Stimulated activated CD4-positive, alpha-beta T cell treated with anti-CD3 and anti-CD28 coated beads, Interleukin-4, amount 100 ng/mL, for 48 hours (primary cell): ENCODE results near the gene TMEM87A.
"Not testable (repeated sequence)": the region's sequence is repeated elsewhere in the genome, so short reads cannot be mapped to it uniquely, and the experiment has no call there.

Source experiments
- DNase-seq, 2 donors: peaks; one replicate each; pipeline ENCODE4 v3.0.0-alpha.2; 2020; ENCODE audit warnings: low read depth in 2 of 2

Gene TMEM87A

DNA sequence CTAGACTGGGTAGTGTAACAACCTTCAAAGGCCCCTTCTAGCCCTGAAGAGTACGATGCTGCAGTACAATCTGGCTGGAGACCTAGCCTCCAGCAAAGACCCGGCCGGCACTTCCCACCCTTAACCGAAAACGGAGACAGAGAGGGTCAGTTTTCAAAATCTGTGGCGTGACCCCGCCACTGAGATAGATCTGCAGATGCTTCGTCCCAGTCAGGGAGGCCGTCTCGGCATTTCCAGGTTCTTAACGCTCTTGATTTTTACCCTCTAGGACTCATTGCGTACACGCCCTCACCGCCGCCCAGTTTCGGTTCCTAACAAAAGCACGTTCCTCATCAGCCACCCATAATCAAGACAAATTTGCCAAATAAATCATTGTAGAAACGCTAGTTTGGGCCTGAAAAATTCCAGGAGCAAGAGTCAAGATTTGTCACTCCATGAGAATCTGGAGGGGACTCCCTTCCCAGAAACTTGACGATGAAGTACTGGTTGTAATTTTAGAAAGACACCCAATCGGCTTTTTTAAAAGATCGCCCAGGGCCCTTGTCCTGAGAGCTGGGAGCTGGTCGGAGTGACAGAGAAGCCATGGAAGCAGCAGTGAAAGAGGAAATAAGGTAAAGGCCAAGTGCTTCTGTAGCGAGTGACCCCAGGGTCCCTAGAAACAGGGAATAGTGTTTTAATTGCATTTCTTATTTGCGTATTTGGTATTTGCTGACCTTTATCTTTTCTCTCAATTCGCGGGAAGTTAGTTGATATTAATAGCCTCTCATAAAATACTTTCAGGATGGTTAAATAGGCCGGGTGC lies 868 bp upstream of the TMEM87A start:
- DNase-seq, result peak; percentile 47 to 65

DNA sequence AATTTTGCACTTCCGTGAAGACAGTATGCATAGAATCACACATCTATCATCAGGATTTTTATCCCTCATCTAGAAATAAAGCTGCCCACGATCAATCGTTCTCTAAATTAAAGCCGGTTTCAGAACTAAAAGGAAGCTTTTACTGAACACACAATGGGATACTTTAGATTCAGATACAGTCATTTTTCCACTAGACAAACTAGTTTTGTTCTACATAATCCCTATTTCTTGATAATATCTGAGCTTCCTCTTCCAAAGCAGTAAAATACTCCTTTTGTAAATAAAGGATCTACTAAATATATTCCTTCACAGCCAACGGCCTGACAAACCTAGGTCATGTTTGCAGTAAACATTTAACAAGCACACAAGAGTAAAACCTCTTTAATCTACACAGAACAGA lies 2.2 kb downstream of the TMEM87A start:
- DNase-seq, result no peak

DNA sequence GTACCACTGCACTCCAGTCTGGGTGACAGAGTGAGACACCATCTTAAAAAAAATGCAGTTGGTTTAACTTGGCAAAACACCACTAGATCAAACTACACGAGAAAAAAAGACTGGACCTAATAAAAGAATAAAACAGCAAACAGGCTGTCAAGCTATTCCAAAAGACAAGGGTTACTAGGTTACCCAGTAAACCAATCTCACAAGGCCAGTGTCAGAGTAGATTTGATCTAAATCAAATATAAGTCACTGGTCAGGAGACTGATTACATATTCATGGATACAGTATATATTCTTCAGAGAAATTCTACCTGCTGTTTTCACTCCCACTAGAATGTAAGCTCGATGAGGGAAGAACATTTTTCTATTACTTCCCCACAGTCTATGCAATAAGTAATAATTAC lies 2.7 kb downstream of the TMEM87A start:
- no peak for DNase-seq

DNA sequence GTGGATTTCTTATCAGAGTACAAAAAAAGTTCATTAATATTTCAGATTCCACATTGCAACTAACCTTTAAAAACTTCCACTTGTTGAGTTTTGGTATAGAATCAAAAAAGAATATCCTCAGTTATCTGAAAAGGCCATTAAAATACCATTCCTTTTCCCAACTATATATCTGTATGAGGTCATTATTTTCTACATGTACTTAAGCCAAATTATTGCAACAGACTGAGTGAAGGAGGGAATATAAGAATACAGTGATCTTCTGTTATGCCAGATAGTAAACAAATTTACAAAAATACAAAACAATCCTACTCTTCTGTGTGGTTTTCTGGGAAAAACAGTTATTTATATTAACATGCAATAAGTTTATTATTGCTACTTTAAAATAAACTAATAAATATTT lies 5.9 kb downstream of the TMEM87A start:
- DNase-seq, result no peak

DNA sequence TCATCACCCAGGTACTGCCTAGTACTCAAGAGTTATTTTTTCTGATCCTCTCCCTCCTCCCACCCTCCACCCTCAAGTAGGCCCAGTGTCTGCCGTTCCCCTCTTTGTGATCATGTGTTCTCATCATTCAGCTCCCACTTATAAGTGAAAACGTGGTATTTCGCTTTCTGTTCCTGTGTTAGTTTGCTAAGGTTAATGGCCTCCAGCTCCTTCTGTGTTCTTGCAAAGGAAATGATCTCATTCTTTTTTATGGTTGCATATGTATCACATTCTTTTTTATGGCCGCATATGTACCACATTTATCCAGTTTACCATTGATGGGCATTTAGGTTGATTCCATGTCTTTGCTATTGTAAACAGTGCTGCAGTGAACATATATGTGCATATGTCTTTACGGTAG lies 8.4 kb downstream of the TMEM87A start:
- DNase-seq, result no peak

DNA sequence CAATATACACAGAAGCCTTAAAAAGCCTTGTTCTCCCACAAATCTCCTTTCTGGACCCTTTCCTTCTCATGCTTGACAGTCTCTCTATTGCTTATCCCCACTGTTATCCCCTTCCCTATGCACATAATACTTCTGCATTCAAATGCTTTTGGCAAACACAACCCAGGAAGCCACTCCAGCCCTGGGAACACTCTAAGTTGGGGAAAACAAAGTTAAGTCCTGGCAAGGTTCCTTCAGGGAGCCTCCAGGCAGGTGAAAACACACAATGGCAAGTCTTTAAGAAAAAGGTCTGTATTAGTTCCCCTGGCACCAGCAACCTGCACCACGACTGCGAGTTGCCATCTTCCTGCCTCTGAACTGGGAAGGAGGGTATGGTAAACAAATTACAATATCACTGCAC lies 19.9 kb downstream of the TMEM87A start:
- DNase-seq, result no peak

DNA sequence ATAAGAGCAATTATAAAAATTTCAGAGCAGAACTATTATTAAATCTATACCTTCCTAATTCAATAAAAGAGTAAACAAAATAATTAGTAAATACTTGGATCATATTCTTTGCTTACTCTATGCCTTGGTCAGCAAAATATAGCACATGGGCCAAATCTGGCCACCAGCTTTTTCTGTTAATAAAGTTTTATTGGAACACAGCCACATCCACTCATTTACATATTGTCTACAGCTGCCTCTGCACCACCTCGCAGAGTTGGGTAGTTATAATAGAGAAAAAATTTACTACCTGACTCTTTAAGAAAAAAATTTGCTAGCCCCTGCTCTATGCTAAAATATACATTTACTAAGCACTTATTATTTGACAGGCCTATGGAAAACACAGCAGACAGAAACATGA lies 32.4 kb downstream of the TMEM87A start:
- no peak for DNase-seq

DNA sequence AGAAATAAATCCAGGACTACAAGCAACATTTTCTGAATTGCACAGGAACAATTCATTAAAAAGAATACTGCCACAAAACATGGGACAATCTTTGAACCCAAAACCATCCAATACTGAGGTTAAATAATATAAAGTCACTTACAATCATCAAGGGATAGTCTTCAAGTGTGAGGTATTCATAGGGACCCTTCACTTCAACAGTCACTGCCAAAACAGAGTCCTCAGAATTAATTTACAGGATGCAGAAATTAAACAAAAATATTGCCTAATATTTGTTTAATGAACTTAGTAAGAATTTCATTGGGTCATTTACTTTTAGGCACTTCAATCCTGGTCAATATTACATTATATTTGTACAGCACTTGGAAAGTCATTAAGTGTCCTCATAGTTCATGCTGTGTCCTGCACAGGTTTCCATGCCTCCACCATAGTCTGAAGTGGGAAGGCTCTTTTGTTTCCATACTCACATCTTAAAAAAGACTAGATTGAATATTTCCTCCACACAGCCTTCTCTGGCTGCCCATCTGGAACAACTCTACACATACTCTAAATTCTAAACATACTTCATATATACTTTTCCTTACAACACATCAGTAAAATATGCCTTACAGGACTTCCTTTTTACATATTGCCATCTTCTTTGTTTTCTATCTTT lies 33.6 kb downstream of the TMEM87A start:
- no peak for DNase-seq

DNA sequence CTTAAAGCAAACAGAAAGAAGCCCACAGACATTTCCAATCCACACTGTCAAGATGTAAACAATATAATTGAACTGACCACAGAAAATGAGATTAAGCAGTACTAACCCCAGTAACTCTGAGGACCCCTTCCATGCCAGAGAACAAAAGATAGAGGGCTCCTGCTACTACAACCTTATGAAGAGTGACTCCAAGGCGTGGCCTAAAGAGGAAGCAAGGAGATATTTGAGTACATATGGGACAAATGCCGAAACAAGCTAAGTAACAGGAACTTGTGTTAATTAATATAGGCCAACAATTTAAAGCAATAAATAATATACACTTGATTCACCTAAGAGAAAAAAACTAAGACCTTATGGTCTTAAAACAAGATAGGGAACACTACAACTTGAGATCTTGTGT lies 40.1 kb downstream of the TMEM87A start:
- no peak for DNase-seq

DNA sequence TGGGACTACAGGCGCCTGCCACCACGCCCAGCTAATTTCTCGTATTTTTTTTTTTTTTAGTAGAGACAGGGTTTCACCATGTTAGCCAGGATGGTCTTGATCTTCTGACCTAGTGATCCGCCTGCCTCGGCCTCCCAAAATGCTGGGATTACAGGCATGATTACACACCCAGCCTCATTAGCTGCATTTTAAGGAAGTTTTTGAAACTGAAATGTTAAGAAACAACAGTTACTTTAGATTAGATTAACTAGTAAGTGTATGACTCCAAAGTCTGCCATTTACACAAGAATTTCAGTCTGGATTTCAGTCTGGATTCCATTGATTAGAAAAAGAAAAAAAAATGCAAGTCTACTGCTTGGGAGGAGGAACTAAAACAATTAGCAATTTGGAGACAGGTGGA lies 40.6 kb downstream of the TMEM87A start:
- no peak for DNase-seq

DNA sequence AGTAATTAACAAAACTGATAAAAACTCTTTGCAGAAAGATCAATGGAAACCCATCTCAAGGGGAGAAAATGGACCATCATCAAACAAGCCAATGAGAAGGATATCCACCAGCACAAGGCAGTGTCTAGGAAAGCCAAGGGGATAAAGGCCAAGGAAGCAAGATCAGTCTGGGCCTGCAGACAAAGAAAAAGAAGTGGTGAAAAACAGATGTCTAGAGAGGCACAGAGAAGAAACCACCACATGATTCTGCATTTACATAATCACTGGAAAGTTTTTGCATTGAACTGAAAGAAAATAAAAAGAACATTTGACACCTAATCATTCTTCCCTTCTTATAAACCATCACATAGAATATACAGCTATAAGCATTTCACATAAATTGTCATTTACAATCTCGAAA lies 42.1 kb downstream of the TMEM87A start:
- no peak for DNase-seq

DNA sequence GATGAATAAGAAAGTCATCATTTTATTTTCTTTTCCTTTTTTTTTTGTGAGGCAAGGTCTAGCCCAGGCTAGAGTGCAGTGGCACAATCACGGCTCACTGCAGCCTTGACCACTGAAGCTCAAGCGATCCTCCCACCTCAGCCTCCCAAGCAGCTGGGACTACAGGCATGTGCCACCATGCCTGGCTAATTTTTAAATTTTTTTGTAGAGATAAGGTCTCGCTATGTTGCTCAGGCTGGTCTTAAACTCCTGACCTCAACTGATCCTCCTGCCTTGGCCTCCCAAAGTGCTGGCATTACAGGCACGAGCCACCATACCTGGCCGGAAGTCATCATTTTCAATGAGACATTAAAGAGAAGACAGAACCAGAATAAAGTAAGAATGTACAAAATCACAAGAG lies 44.3 kb downstream of the TMEM87A start:
- DNase-seq, result not testable (repeated sequence)

DNA sequence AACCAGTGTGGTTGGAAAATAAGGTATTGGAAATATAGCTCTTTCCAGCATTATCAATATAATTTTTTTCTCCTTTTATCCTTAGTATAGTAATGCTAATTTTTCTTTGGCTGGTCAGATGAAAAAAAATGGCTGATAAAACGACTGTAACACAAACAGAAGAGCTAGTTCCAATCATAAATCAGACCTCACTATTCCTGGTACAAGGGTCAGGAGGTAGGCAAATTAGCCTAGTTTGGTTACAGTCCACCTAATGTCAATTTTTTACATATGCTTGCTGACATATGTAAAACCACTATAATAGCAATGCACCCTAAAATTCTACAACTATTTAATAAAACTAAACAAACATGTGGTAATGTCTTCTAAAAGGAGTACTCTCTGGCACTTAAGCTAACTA lies 45.2 kb downstream of the TMEM87A start:
- DNase-seq, result no peak

DNA sequence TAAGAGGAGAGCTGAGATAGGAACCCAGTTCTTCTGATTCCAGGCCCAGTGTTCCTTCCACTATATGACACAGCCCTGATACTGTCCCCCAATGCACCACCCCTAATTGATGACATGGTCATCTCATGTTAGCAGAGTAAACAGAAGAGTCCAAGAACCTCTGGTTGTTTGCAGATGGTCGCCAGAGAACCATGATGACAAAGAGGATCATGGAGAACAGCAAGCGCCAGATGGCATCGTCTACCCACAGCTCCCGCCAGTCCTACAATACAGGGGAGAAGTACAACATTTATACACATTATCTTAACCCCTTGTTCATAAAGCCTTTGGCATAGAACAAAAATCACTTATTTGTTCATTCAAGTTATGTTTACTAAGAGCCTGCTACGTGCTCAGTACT lies 46.6 kb downstream of the TMEM87A start:
- no peak for DNase-seq

DNA sequence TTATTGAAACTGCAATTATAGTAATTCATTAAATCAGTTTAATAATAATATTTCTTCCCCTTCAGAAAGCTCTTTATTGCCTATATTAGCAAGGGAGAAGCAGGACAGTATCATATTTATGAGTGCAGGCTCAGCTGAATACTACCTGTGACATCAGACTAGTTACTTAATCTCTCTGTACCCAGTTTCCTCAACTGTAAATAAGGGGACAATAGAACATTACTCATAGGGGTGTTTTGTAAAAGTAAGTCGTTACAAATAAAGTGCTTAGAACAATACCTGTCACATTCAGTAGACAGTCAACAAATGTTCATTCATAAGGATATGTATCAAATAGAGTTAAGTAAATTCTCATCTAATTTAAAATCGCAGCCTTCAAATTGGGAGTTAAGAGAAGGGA lies 53.0 kb downstream of the TMEM87A start:
- no peak for DNase-seq

DNA sequence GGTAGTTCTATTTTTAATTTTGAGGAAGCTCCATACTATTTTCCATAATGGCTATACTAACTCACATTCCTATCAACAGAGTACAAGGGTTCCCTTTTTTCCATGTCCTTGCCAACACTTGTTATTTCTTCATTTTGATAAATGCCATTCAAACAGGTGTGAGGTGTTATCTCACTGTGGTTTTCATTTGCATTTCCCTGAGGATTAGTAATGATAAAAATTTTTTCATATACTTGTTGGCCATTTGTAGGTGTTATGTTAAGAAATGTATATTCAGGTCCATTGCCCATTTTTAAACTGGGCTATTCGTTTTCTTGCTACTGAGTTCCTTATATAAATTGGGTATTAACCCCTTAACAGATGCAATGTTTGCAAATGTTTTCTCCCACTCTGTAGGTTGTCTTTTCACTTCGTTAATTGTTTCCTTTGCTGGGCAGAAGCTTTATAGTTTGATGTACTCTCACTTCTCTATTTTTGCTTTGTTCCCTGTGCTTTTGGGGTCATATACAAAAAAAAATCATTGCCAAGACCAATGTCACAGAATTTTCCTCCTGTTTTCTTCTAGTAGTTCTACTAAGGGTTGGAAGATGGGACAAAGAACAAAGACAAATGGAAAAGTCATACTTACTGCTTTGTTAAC lies 54.2 kb downstream of the TMEM87A start:
- no peak for DNase-seq

DNA sequence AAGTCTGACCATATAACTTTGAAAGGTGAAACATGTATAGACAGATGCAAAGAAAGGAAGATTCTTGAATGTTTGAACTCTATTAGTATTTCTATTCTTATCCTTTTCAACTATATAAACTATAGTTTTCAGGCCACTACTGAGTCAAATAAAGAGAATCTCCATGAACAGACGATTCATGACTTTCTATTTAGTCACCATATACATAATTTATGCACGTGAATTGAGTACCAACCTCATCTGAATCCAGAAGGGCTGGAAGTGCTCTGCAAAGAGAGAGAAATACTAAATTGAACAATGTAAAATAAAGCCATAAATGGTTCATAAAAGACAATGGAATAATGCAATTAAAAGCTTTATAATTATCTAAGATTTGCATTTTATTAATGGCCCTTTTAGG lies 55.7 kb downstream of the TMEM87A start:
- DNase-seq, result no peak

DNA sequence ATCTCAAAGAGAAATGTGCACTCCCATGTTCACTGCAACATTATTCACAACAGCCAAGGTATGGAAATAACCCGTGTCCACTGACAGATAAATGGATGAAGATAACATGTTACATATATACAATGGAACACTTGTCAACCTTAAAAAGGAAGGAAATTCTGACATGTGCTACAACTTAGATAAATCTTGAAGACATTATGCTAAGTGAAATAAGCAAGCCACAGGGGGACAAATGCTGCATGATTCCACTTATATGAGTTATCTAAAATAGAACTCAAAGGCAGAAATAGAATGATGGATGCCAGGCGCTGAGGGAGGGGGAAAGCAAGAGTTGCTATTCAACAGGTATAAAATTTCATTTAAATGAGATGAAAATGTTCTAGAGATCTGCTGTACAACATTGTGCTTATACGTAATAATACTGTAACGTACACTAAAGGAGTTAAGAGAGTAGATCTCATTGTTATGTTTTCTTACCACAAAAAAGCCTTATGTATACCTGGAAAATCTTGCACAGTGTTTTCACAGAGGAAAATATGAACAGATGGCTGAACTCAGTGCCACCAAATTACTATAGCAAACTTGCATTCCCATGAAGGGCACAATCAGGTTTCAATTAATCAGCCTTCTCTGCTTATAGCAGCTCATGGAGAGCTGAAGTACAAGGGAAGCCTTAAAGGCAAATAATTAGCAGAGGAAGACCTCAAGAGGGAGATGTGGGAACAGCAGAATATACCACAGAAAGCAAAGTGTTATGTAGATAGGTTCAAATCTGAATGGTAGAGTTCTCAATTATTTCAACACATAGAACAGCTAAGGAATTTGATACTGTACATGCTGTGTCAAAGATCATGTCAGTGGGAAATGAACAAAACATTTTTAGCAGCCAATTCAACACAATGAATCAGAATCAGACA lies 57.1 kb downstream of the TMEM87A start:
- DNase-seq, result no peak

DNA sequence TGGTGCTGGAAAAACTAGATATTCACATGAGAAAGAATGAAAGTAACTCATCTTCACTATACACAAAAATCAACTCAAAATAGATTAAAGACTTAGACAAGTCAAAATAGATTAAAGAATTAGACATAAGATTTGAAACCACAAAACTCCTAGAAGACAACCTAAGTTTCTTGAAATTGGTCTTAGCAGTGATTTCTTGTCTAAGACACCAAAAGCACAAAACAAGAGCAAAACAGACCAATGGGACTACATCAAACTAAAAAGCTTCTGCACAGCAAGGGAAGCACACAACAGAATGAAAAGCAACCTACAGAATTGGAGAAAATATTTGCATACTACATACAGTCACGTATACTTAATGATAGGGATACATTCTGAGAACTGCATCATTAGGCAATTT lies 58.6 kb downstream of the TMEM87A start:
- DNase-seq, result no peak

DNA sequence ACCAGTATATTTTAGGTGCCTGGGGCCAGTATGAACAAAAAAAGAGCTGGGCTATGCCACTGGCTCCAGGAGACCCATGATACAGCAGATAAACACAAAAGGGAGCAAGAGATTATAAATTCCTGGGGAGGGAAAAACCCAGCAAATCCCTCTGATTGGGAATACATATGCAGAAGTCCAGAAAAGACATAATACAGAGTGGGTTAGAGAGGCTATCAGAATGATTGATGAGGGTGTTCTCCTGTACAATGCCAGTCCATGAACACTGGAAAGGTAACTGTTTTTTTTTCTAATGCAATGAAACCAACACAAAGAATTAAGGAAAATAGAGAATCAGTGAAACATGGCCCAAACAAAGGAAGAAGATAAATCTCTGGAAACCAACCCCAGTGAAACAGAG lies 59.7 kb downstream of the TMEM87A start:
- no peak for DNase-seq

DNA sequence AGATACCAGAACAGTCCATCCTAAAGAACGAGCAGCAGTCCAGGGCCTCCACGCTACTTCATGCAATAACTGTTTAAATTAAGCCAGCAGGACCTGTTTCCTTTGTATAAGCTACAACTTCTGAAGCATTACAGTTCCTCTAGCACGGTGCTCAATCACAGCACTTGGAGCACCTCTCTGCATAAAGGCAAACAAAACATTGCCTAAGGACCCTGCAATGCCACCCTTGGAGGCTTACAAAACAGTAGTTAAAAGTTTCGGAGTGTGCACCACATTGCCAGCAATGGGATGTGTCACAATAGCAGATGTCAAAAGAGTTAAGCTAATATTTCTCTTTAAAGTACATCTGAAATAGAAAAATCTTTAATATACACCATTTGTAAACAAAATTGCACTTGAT lies 62.5 kb downstream of the TMEM87A start:
- no peak for DNase-seq
